ENCODE measurements around the gene MTA1.

The MTA1 gene

GRCh38 chr14:105419195-105420091 lies at the start of gene MTA1:
TSS of gene MTA1 (plus strand) at chr14:105419827. CDS start at chr14:105420036, 209 bp downstream.
- DNase-seq = peak in 1 of 2 donors; percentile 7

- no peak for DNase-seq
Measured at GRCh38 chr14:105374389-105374788, 45.2 kb upstream of the MTA1 start.

GRCh38 chr14:105375635-105376057 lies 44.0 kb upstream of the MTA1 start:
- DNase-seq = no peak

- DNase-seq = no peak
Measured at GRCh38 chr14:105376521-105377440, 42.8 kb upstream of the MTA1 start.

GRCh38 chr14:105377555-105378182 lies 42.0 kb upstream of the MTA1 start:
- no peak for DNase-seq

GRCh38 chr14:105378199-105378598 lies 41.4 kb upstream of the MTA1 start:
- no peak for DNase-seq

- DNase-seq = no peak
Measured at GRCh38 chr14:105378873-105379685, 40.5 kb upstream of the MTA1 start.

GRCh38 chr14:105379946-105380345 lies 39.7 kb upstream of the MTA1 start:
- DNase-seq = no peak

GRCh38 chr14:105380756-105381155 lies 38.9 kb upstream of the MTA1 start:
- DNase-seq = no peak

GRCh38 chr14:105381446-105382342 lies 37.9 kb upstream of the MTA1 start:
- no peak for DNase-seq

- DNase-seq = no peak
Measured at GRCh38 chr14:105382343-105383082, 37.1 kb upstream of the MTA1 start.

GRCh38 chr14:105383083-105383730 lies 36.4 kb upstream of the MTA1 start:
- no peak for DNase-seq

GRCh38 chr14:105384041-105384557 lies 35.5 kb upstream of the MTA1 start:
- no peak for DNase-seq

GRCh38 chr14:105384605-105385321 lies 34.9 kb upstream of the MTA1 start:
- no peak for DNase-seq

GRCh38 chr14:105385322-105385637 lies 34.3 kb upstream of the MTA1 start:
- DNase-seq = no peak

- no peak for DNase-seq
Measured at GRCh38 chr14:105385698-105386365, 33.8 kb upstream of the MTA1 start.

- DNase-seq = no peak
Measured at GRCh38 chr14:105386581-105387529, 32.8 kb upstream of the MTA1 start.
